SK-N-SH (cell line): ENCODE results near the gene DHRS9. TPM values are rescaled to one million over a fixed set of nuclear protein-coding genes. Genes with fewer than 3 reads are reported as not detected.

Experiments
- CTCF ChIA-PET: fragments of 300-600, 350-600 bp; formaldehyde crosslinking; extraction: SDS; loops from one replicate; lab custom pipeline; 2021; lab: Yijun Ruan, JAX
- POLR2A ChIA-PET: fragments of 350-600 bp; sonication (Branson Sonifier 250); formaldehyde crosslinking; extraction: SDS; loops from one replicate; lab custom pipeline; 2020; ENCODE audit warnings: antibody characterized with exemption, inconsistent platforms; lab: Yijun Ruan, JAX
- DNase-seq: peaks from one replicate; pipeline ENCODE4 v3.0.0; 2012
- H2AFZ ChIP-seq: fragments of 200-600 bp; sonication (generic); 2 replicates; pipeline ENCODE4 v1.8.1; 2016; ENCODE audit warnings: antibody characterized with exemption, mild to moderate bottlenecking, low read depth
- H3F3A ChIP-seq: fragments of 200-600 bp; sonication (generic); replicated peaks from 2 replicates; pipeline ENCODE3; 2016; ENCODE audit warnings: antibody characterized with exemption, mild to moderate bottlenecking; ENCODE audit not compliant: insufficient read depth
- H3K27ac ChIP-seq, 2 experiments: fragments of 200-500 bp in 1 of 2; fragments of 200-600 bp in 1 of 2; sonication (Bioruptor generic) in 1 of 2; sonication (generic), shearing (Covaris generic) in 1 of 2; 2 replicates each; pipeline versions ENCODE4 v1.5.1 to v1.6.1; 2014 to 2016; ENCODE audit warnings: low read depth in 2 of 2, inconsistent platforms in 1 of 2, low read length in 1 of 2, mild to moderate bottlenecking in 1 of 2, mixed read lengths in 1 of 2
- H3K27me3 ChIP-seq: fragments of 200-600 bp; sonication (generic), shearing (Covaris generic); 2 replicates; pipeline ENCODE4 v1.6.1; 2016; ENCODE audit warnings: mixed run types; ENCODE audit not compliant: insufficient read depth
- H3K36me3 ChIP-seq, 2 experiments: fragments of 200-500 bp in 1 of 2; fragments of 200-600 bp in 1 of 2; sonication (Bioruptor generic) in 1 of 2; sonication (generic) in 1 of 2; replicated peaks in 1 of 2; 2 replicates each; pipeline versions ENCODE3 to v1.5.1; 2014 to 2016; ENCODE audit warnings: low read length in 1 of 2, mild to moderate bottlenecking in 1 of 2; ENCODE audit not compliant: insufficient read depth in 2 of 2, control insufficient read depth in 1 of 2
- H3K4me1 ChIP-seq, 2 experiments: fragments of 200-500 bp in 1 of 2; fragments of 200-600 bp in 1 of 2; sonication (Bioruptor generic) in 1 of 2; sonication (generic), shearing (Covaris generic) in 1 of 2; 2 replicates each; pipeline versions ENCODE4 v1.5.1 to v1.6.1; 2014 to 2016; ENCODE audit warnings: low read depth in 1 of 2, low read length in 1 of 2, mixed run types in 1 of 2; ENCODE audit not compliant: insufficient read depth in 2 of 2, control insufficient read depth in 1 of 2
- H3K4me2 ChIP-seq: fragments of 200-600 bp; sonication (generic), shearing (Covaris generic); 2 replicates; pipeline ENCODE4 v1.6.1; 2017; ENCODE audit warnings: mixed run types
- H3K4me3 ChIP-seq, 2 experiments: fragments of 200-500 bp in 1 of 2; fragments of 200-600 bp in 1 of 2; sonication (Bioruptor generic) in 1 of 2; sonication (generic), shearing (Covaris generic) in 1 of 2; 2 replicates each; pipeline versions ENCODE4 v1.5.1 to v1.8.1; 2014 to 2016; ENCODE audit warnings: low read depth in 2 of 2, inconsistent platforms in 1 of 2, low read length in 1 of 2, mild to moderate bottlenecking in 1 of 2, mixed read lengths in 1 of 2, moderate library complexity in 1 of 2
- H3K79me2 ChIP-seq: fragments of 200-600 bp; sonication (generic); 2 replicates; pipeline ENCODE4 v1.8.1; 2017; ENCODE audit warnings: mild to moderate bottlenecking; ENCODE audit not compliant: insufficient read depth
- H3K9ac ChIP-seq: fragments of 200-600 bp; sonication (generic); 2 replicates; pipeline ENCODE4 v1.6.1; 2017; ENCODE audit warnings: mixed run types
- H3K9me2 ChIP-seq: fragments of 200-600 bp; sonication (generic); 2 replicates; pipeline ENCODE4 v1.6.1; 2017; ENCODE audit warnings: mixed run types
- H3K9me3 ChIP-seq: fragments of 200-600 bp; sonication (generic); 2 replicates; pipeline ENCODE4 v1.6.1; 2017; ENCODE audit warnings: mixed run types, mild to moderate bottlenecking, moderate library complexity
- H4K20me1 ChIP-seq: fragments of 200-600 bp; sonication (generic); 2 replicates; pipeline ENCODE4 v1.6.1; 2017; ENCODE audit warnings: mild to moderate bottlenecking, mixed run types; ENCODE audit not compliant: insufficient read depth
- CHD2 ChIP-seq: fragments of 150-350 bp; IDR thresholded peaks from 2 replicates; pipeline ENCODE4 v1.6.1; 2018; ENCODE audit warnings: low read length; ENCODE audit not compliant: partially characterized antibody
- CTCF ChIP-seq: fragments of 200-600 bp; sonication (generic); IDR thresholded peaks from 2 replicates; pipeline ENCODE4 v1.6.1; 2017; ENCODE audit warnings: antibody characterized with exemption, mild to moderate bottlenecking, moderate library complexity
- EZH2phosphoT487 ChIP-seq: fragments of 200-600 bp; sonication (generic); IDR thresholded peaks from 2 replicates; pipeline ENCODE4 v1.6.1; 2017; ENCODE audit warnings: low read depth, mixed run types, mild to moderate bottlenecking, antibody characterized with exemption, moderate library complexity, borderline replicate concordance
- FOSL2 ChIP-seq: IDR thresholded peaks from 2 replicates; pipeline ENCODE4 v1.4.0; 2012; ENCODE audit warnings: low read depth, mild to moderate bottlenecking, moderate library complexity, borderline replicate concordance
- GABPA ChIP-seq: IDR thresholded peaks from 2 replicates; pipeline ENCODE4 v1.4.0; 2012; ENCODE audit warnings: low read depth, mild to moderate bottlenecking
- JUND ChIP-seq: IDR thresholded peaks from 2 replicates; pipeline ENCODE4 v1.4.0; 2012
- NRF1 ChIP-seq: IDR thresholded peaks from 2 replicates; pipeline ENCODE4 v1.6.1; 2012; ENCODE audit warnings: low read depth, mild to moderate bottlenecking, low read length
- PBX3 ChIP-seq: IDR thresholded peaks from 2 replicates; pipeline ENCODE4; 2012
- REST ChIP-seq: IDR thresholded peaks from 2 replicates; pipeline ENCODE4 v1.6.1; 2012; ENCODE audit warnings: mild to moderate bottlenecking, low read depth, low read length, moderate library complexity
- SIN3A ChIP-seq: IDR thresholded peaks from 2 replicates; pipeline ENCODE4 v1.6.1; 2012; ENCODE audit warnings: low read depth, mild to moderate bottlenecking, low read length, moderate library complexity, borderline replicate concordance
- TCF12 ChIP-seq: IDR thresholded peaks from 2 replicates; pipeline ENCODE4 v1.4.0; 2012
- WGBS: methylation state at CpG from one replicate; pipeline ENCODE4 v1.1.6; 2017; ENCODE audit warnings: low lambda C conversion rate; 5-methylcytosine and 5-hydroxymethylcytosine counted together
- polyA plus RNA-seq, 3 experiments: library from polyadenylated mRNA; depleted of rRNA; stranded (reverse); fragments of >200 nt; gene quantifications; 2 replicates each; pipeline ENCODE4 v1.2.3, GENCODE V29; 2012

DHRS9 gene
- polyA plus RNA-seq, 1 of the 3 experiments (the other 2 are of a cell fraction): not detected

- Histone ChIP-seq H3K9me2 (no peaks in the 10 kb centered on the region), H3K9me3 (no peaks in the 10 kb centered on the region), H2AFZ (no peak overlapping the region), H3F3A (no peaks in the 10 kb centered on the region), H3K27ac (no peak overlapping the region), H3K79me2 (no peaks in the 10 kb centered on the region), H3K4me1 (no peaks in the 10 kb centered on the region), H4K20me1 (no peaks in the 10 kb centered on the region), H3K4me3 (no peak overlapping the region), H3K9ac (no peak overlapping the region), H3K27me3 (no peaks in the 10 kb centered on the region), H3K4me2 (no peak overlapping the region), H3K36me3 (no peaks in the 10 kb centered on the region)
- TF ChIP-seq CHD2: no peak
- TF ChIP-seq CTCF: no peak
- TF ChIP-seq JUND: no peak
- TF ChIP-seq TCF12: no peak
- TF ChIP-seq GABPA: no peak
- TF ChIP-seq FOSL2: no peak
- DNase-seq: no peak
- WGBS: 21% methylated on average over 4 of the region's 4 CpGs
- CTCF ChIA-PET: no interaction called here
- POLR2A ChIA-PET: no interaction called here
Measured at GRCh38 chr2:169039702-169040101, 29.7 kb upstream of the DHRS9 start.

- no peak overlapping the region for H3K27ac ChIP-seq
- no peaks in the 10 kb centered on the region for H3K9me2 ChIP-seq
- H3K4me1 ChIP-seq: no peaks in the 10 kb centered on the region
- 11% methylated on average over 1 of the region's 1 CpG for WGBS
- no peaks in the 10 kb centered on the region for H4K20me1 ChIP-seq
- POLR2A ChIA-PET: no interaction called here
- no peaks in the 10 kb centered on the region for H3K79me2 ChIP-seq
- H3F3A ChIP-seq: no peaks in the 10 kb centered on the region
- H3K9ac ChIP-seq: no peak overlapping the region
- no peak overlapping the region for H3K4me3 ChIP-seq
- no peak overlapping the region for H3K4me2 ChIP-seq
- TF ChIP-seq REST (no peak), SIN3A (no peak), PBX3 (no peak), EZH2phosphoT487 (no peak), NRF1 (no peak)
- H3K9me3 ChIP-seq: no peaks in the 10 kb centered on the region
- DNase-seq: no peak
- H3K27me3 ChIP-seq: no peaks in the 10 kb centered on the region
- CTCF ChIA-PET: no interaction called here
- H2AFZ ChIP-seq: no peak overlapping the region
- no peaks in the 10 kb centered on the region for H3K36me3 ChIP-seq
Measured at GRCh38 chr2:169041594-169041993, 27.8 kb upstream of the DHRS9 start.
